HL-60 (cell line): ENCODE measurements around the gene DNAL1.

Source experiments
- DNase-seq, 2 experiments: peaks; one replicate each; pipeline ENCODE4 v3.0.0-alpha.2; 2010 to 2020; ENCODE audit warnings: low read depth in 1 of 2, low spot score in 1 of 2
- H3K27ac ChIP-seq: fragments of 250-450 bp; sonication (Bioruptor Pico); replicated peaks from 2 replicates; pipeline ENCODE4 v1.5.1; 2020; ENCODE audit warnings: mild to moderate bottlenecking, moderate library complexity
- H3K27me3 ChIP-seq: fragments of 250-450 bp; sonication (Bioruptor Pico); 2 replicates; pipeline ENCODE4 v1.5.1; 2021; ENCODE audit warnings: mild to moderate bottlenecking, moderate library complexity; ENCODE audit not compliant: insufficient read depth, poor library complexity, severe bottlenecking
- H3K4me3 ChIP-seq: replicated peaks from 2 replicates; pipeline ENCODE4 v1.5.1; 2011; ENCODE audit warnings: mild to moderate bottlenecking, control low read depth, low read length; ENCODE audit not compliant: insufficient read depth
- GABPA ChIP-seq: IDR thresholded peaks from 2 replicates; pipeline ENCODE4 v1.6.1; 2012; ENCODE audit warnings: low read depth
- POLR2AphosphoS5 ChIP-seq: IDR thresholded peaks from 2 replicates; pipeline ENCODE4 v1.6.1; 2012; ENCODE audit warnings: low read depth
- SPI1 ChIP-seq: IDR thresholded peaks from 2 replicates; pipeline ENCODE4 v1.6.1; 2012; ENCODE audit warnings: low read depth, mild to moderate bottlenecking, borderline replicate concordance
- TF ChIP-seq, protein P1 (sequence below): IDR thresholded peaks from one replicate; pipeline ENCODE4 v1.5.1; 2011; ENCODE audit warnings: low read length, control low read depth, inconsistent platforms; ENCODE audit not compliant: insufficient read depth
- TF ChIP-seq, protein P2 (sequence below): IDR thresholded peaks from 2 replicates; pipeline ENCODE4 v1.6.1; 2012; ENCODE audit warnings: low read depth; ENCODE audit not compliant: insufficient replicate concordance

The DNAL1 gene

DNA sequence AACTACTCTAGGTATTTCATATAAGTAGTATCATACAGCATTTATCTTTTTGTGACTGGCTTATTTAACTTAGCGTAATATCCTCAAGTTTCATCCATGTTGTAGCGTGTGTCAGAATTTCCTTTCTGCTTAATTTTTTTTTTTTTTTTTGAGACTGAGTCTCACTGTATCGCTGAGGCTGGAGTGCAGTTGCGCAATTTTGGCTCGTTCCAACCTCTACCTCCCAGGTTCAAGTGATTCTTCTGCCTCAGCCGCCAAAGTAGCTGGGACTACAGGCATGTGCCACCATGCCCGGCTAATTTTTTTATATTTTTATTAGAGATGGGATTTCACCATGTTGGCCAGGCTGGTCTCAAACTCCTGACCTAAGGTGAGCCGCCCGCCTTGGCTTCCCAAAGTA is 40.5 kb downstream of the DNAL1 start:
- TF ChIP-seq GABPA (no peak), SPI1 (no peak), POLR2AphosphoS5 (no peak)
- TF ChIP-seq, protein P1, sequence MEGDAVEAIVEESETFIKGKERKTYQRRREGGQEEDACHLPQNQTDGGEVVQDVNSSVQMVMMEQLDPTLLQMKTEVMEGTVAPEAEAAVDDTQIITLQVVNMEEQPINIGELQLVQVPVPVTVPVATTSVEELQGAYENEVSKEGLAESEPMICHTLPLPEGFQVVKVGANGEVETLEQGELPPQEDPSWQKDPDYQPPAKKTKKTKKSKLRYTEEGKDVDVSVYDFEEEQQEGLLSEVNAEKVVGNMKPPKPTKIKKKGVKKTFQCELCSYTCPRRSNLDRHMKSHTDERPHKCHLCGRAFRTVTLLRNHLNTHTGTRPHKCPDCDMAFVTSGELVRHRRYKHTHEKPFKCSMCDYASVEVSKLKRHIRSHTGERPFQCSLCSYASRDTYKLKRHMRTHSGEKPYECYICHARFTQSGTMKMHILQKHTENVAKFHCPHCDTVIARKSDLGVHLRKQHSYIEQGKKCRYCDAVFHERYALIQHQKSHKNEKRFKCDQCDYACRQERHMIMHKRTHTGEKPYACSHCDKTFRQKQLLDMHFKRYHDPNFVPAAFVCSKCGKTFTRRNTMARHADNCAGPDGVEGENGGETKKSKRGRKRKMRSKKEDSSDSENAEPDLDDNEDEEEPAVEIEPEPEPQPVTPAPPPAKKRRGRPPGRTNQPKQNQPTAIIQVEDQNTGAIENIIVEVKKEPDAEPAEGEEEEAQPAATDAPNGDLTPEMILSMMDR, result no peak
- TF ChIP-seq, protein P2, sequence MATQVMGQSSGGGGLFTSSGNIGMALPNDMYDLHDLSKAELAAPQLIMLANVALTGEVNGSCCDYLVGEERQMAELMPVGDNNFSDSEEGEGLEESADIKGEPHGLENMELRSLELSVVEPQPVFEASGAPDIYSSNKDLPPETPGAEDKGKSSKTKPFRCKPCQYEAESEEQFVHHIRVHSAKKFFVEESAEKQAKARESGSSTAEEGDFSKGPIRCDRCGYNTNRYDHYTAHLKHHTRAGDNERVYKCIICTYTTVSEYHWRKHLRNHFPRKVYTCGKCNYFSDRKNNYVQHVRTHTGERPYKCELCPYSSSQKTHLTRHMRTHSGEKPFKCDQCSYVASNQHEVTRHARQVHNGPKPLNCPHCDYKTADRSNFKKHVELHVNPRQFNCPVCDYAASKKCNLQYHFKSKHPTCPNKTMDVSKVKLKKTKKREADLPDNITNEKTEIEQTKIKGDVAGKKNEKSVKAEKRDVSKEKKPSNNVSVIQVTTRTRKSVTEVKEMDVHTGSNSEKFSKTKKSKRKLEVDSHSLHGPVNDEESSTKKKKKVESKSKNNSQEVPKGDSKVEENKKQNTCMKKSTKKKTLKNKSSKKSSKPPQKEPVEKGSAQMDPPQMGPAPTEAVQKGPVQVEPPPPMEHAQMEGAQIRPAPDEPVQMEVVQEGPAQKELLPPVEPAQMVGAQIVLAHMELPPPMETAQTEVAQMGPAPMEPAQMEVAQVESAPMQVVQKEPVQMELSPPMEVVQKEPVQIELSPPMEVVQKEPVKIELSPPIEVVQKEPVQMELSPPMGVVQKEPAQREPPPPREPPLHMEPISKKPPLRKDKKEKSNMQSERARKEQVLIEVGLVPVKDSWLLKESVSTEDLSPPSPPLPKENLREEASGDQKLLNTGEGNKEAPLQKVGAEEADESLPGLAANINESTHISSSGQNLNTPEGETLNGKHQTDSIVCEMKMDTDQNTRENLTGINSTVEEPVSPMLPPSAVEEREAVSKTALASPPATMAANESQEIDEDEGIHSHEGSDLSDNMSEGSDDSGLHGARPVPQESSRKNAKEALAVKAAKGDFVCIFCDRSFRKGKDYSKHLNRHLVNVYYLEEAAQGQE, result no peak
- no peak overlapping the region for H3K27ac ChIP-seq
- H3K27me3 ChIP-seq, result no peaks in the 10 kb centered on the region
- no peak for DNase-seq
- no peak overlapping the region for H3K4me3 ChIP-seq

DNA sequence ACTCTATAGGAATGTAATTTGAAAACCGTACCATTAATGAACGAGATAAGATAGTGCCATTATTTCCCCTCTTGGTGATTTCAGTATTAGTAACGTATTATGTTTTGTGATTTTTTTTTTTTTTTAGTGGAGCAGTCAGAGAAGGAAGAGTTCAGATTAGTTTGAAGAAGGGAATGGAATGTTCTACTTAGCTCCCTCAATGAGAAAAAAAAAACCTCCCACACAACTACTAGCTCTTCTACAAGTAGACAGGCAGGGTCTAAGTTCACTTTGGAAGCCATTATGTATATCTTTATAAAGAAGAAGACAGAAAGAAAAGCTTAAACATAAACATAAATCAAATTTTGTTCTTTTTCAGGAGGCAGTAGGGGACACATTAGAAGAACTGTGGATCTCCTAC is 42.1 kb downstream of the DNAL1 start:
- no peak for DNase-seq
- no peak overlapping the region for H3K4me3 ChIP-seq
- no peak overlapping the region for H3K27ac ChIP-seq
- H3K27me3 ChIP-seq, result no peaks in the 10 kb centered on the region
- TF ChIP-seq POLR2AphosphoS5, result no peak
- no peak for TF ChIP-seq GABPA
- TF ChIP-seq, protein P1, result no peak
- no peak for TF ChIP-seq SPI1
- TF ChIP-seq, protein P2, result no peak

DNA sequence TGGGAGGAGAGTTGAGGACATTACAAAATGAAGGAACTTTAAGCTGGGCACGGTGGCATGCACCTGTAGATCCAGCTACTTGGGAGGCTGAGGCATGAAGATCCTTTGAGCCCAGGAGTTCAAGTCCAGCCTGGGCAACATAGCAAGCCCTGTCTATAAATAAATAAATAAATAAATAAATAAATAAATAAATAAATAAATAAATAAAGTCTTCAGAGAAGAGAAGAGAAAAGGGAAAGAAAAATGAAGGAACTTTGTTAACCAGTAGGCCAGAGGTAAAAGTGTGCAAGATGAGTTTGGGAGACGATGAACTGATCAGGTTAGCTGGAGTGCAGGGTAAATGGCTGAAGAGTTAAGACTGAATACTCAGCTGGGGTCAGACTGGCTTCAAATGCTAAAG is 49.3 kb downstream of the DNAL1 start:
- TF ChIP-seq, protein P2, result no peak
- TF ChIP-seq SPI1 (no peak), POLR2AphosphoS5 (no peak), GABPA (no peak)
- TF ChIP-seq, protein P1, result no peak
- no peak for DNase-seq
- Histone ChIP-seq H3K4me3 (no peak overlapping the region), H3K27ac (no peak overlapping the region), H3K27me3 (no peaks in the 10 kb centered on the region)
